VCaP (cell line): ENCODE results near the gene N4BP2.
"Not testable (repeated sequence)": the region's sequence is repeated elsewhere in the genome, so short reads cannot be mapped to it uniquely, and the experiment has no call there.

ENCODE experiments used
- H3K27ac ChIP-seq: fragments of 450-650 bp; 2 replicates; pipeline ENCODE4 v1.5.1; 2017
- TF ChIP-seq, protein P1 (sequence below): fragments of 450-650 bp; conservative IDR thresholded peaks from 2 replicates; pipeline ENCODE4 v1.5.1; 2017; ENCODE audit warnings: mild to moderate bottlenecking, moderate library complexity

The N4BP2 gene

DNA sequence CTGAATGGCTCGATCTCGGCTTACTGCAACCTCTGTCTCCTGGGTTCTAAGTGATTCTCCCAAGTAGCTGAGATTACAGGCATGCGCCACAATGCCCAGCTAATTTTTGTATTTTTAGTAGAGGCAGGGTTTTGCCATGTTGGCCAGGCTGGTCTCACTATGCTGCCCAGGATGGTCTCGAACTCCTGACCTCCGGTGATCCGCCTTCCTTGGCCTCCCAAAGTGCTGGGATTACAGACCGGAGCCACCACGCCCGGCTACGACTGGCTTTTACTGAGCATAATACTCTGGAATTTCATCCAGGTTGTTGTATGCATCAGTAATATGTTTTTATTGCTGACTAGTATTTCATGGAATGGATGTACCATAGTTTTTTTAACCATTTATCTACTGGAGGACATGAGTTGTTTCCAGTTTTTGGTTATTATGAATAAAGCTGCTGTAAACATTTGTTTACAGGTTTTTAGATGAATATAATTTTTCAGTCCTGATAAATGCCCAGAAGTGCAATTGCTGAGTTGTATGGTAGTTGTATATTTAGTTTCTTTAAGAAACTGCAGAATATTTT lies 31.2 kb downstream of the N4BP2 start:
- no peak overlapping the region for H3K27ac ChIP-seq
- TF ChIP-seq, protein P1, sequence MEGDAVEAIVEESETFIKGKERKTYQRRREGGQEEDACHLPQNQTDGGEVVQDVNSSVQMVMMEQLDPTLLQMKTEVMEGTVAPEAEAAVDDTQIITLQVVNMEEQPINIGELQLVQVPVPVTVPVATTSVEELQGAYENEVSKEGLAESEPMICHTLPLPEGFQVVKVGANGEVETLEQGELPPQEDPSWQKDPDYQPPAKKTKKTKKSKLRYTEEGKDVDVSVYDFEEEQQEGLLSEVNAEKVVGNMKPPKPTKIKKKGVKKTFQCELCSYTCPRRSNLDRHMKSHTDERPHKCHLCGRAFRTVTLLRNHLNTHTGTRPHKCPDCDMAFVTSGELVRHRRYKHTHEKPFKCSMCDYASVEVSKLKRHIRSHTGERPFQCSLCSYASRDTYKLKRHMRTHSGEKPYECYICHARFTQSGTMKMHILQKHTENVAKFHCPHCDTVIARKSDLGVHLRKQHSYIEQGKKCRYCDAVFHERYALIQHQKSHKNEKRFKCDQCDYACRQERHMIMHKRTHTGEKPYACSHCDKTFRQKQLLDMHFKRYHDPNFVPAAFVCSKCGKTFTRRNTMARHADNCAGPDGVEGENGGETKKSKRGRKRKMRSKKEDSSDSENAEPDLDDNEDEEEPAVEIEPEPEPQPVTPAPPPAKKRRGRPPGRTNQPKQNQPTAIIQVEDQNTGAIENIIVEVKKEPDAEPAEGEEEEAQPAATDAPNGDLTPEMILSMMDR: no peak

DNA sequence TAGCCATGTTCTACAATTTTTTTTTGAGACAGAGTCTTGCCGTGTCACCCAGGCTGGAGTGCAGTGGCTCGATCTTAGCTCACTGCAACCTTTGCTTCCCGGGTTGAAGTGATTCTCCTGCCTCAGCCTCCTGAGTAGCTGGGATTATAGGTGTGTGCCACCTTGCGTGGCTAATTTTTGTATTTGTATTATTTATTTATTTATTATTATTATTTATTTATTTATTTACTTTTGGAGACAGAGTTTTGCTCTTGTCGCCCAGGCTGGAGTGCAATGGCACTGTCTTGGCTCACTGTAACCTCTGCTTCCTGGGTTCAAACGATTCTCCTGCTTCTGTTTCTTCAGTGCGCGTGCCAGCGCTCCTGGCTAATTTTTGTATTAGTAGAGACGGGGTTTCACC lies 36.8 kb downstream of the N4BP2 start:
- not testable (repeated sequence) for H3K27ac ChIP-seq

DNA sequence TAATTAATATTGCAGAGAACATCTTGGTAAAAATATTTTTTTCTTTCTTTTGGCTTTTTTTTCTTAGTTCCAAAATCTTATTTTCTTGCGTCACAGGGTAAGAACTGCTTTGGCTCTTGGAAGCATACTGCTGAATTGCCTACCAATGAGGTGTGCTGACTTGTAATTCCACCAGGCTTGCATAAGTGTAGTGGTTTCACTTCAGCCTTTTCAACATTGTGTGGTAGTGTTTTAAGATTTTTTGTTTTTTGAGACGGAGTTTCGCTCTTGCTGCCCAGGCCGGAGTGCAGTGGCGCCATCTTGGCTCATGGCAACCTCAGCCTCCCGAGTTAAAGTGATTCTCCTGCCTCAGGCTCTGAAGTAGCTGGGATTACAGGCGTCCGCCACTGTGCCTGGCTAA lies 42.4 kb downstream of the N4BP2 start:
- no peak overlapping the region for H3K27ac ChIP-seq
- TF ChIP-seq, protein P1: no peak

DNA sequence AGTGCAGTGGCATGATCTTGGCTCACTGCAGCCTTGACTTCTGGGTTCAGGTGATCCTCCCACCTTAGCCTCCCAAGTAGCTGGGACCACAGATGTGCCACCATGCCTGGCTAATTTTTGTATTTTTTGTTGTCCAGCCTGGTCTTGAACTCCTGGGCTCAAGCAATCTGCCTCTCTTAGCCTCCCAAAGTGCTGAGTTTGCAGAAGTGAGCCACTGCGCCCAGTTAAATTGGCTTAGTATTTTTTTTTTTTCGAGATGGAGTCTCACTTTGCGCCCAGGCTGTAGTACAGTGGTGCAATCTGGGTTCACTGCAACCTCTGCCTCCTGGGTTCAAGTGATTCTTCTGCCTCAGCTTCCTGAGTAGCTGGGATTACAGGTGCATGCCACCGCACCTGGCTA lies 50.5 kb downstream of the N4BP2 start:
- not testable (repeated sequence) for H3K27ac ChIP-seq

DNA sequence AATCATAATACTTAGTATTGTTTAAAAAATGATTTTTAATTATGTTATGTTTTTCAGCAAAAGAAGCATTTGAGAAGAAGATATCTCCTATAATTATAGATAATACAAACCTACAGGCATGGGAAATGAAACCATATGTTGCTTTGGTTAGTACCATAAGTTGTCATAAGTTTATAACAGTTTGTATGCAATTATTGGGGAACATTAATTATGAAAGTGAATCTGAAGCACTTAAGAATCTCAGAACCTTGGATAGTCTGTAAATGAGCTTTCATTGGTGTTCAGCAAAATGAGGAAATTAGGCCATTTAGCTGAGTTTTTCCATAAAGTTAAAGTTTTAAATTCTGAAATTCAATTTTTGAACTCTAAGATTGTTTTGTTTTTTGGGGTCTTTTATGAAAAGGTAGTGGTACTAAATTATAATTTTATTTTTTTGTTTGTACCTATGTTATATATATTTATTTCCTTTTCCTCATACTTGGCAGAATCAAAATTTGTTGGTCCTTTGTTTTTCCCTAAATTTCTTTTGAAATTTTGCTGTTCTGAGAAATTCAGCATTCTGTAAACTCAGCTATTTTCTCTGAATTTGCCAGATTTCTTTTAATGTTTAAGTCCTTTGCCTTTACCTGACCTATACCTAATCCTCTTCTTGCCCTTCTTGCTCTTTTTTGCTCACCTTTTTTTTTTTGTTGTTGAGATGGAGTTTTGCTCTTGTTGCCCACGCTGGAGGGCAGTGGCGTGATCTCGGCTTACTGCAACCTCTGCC lies 55.6 kb downstream of the N4BP2 start:
- H3K27ac ChIP-seq: peak overlapping the region; percentile 98
- TF ChIP-seq, protein P1: no peak

DNA sequence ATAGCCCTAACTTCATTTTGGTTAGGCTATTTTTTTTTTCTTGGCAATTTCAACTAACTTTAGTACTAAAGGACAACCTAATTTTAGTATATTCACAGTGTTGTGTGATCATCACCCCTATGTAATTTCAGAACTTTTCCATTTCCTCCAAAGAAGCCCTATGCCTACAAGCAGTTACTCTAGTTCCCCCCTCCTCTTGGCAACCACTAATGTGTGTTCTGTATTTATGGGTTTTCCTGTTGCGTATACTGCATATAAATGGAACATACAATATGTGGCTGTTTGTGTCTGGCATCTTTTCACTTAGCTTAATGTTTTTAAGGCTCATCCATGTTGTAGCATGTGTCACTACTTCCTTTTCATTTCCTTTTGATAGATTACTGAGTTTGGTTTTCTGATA lies 57.6 kb downstream of the N4BP2 start:
- TF ChIP-seq, protein P1: no peak
- peak overlapping the region; percentile 98 for H3K27ac ChIP-seq

DNA sequence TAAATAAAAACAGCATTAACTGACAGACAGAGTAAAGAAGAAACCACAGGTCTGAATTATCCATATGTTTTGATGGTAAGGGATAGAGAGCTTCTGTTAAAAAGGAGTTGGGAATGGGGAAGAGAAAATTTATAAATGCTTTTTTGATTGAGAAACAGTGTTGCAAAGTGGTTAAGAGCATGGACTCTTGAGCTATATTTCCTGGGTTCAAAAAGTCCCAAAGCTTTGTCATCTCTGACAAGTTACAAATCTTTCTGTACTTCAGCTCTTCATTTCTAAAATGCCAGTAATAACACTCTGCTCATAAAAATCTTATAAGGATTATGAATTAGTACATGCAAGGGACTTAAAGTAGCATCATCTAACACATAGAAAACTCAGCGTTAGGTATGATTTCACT lies 62.2 kb downstream of the N4BP2 start:
- TF ChIP-seq, protein P1: no peak
- H3K27ac ChIP-seq: peak overlapping the region; percentile 2; the same call in 1 of the 2 replicates

DNA sequence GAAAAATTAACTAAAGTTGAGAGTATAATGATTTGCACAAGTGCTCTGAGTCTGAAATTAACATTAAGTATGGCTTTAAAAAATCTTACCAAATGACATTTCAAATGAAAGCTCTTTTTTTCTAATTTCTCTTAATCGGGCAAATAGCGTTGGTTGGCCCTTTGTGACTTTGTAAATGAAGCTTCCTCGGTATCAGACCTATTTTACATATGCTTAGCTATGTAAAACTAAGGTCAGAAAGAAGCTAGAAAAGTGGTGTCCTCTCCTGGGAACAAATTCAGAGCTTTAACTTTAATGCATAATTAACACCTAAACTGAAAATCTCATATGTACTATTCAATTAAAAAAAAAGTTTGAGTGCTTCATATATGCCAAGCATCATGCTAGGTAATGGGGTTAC lies 62.7 kb downstream of the N4BP2 start:
- TF ChIP-seq, protein P1: no peak
- peak overlapping the region; percentile 2; the same call in 1 of the 2 replicates for H3K27ac ChIP-seq
